ENCODE measurements around the gene ANKH.
A peak's percentile ranks its signal among the peaks of the same experiment; 100 is the strongest.
"Not testable (repeated sequence)": the region's sequence is repeated elsewhere in the genome, so short reads cannot be mapped to it uniquely, and the experiment has no call there.

Gene ANKH

GRCh38 chr5:14879393-14879792 lies 7.8 kb upstream of the ANKH start:
- DNase-seq (ENCODE audit: extremely low read depth, low read depth): no peak
- no peak overlapping the region for H3K4me3 ChIP-seq (replicated peaks; ENCODE audit: low read depth, low read length)
- no peak for TF ChIP-seq CTCF (IDR thresholded peaks at IDR 0.05; ENCODE audit: low read depth, low read length, missing control alignments)

DNA sequence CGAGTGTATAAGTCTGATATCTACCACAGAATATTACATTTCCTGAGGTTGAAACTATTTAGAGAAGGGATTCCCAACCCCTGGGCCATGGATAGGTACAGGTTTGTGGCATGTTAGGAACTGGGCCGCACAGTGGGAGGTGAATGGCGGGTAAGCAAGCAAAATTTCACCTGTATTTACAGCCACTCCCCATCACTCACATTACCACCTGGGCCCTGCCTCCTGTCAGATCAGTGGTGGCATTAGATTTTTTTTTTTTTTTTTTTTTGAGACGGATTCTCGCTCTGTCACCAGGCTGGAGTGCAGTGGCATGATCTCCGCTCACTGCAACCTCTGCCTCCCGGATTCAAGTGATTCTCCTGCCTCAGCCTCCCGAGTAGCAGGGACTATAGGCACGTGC lies 6.6 kb upstream of the ANKH start:
- not testable (repeated sequence) for DNase-seq (ENCODE audit: extremely low read depth, low read depth); H3K4me3 ChIP-seq (replicated peaks; ENCODE audit: low read depth, low read length)

- TF ChIP-seq CTCF (IDR thresholded peaks at IDR 0.05; ENCODE audit: low read depth, low read length, missing control alignments): no peak
- no peak overlapping the region for H3K4me3 ChIP-seq (replicated peaks; ENCODE audit: low read depth, low read length)
- no peak for DNase-seq (ENCODE audit: extremely low read depth, low read depth)
Observed at GRCh38 chr5:14876095-14876494, 4.5 kb upstream of the ANKH start.

- no peak for TF ChIP-seq CTCF (IDR thresholded peaks at IDR 0.05; ENCODE audit: low read depth, low read length, missing control alignments)
- no peak for DNase-seq (ENCODE audit: extremely low read depth, low read depth)
- H3K4me3 ChIP-seq (replicated peaks; ENCODE audit: low read depth, low read length): no peak overlapping the region
Observed at GRCh38 chr5:14873790-14874189, 2.2 kb upstream of the ANKH start.

DNA sequence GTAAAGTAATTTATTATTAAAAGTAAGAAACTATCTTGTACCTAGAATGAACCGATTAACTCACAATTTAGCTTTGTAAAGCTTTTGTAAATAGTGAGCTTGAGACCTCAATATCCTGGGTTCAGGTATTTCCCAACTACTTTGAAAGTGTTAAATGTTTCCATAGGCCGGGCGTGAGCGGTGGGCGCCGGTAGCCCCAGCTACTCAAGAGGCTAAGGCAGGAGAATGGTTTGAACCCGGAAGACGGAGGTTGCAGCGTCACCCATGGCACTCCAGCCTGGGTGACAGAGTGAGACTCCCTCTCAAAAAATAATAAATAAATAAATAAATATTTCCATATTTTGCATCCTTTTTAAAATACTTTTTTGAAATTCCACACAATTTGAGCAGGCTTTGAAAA lies 1.5 kb upstream of the ANKH start:
- no peak overlapping the region; the same call in 1 of the 2 replicates for H3K4me3 ChIP-seq (replicated peaks; ENCODE audit: low read depth, low read length)
- no peak for TF ChIP-seq CTCF (IDR thresholded peaks at IDR 0.05; ENCODE audit: low read depth, low read length, missing control alignments)
- no peak for DNase-seq (ENCODE audit: extremely low read depth, low read depth)

GRCh38 chr5:14872070-14872989 lies 752 bp upstream of the ANKH start:
- TF ChIP-seq CTCF (IDR thresholded peaks at IDR 0.05; ENCODE audit: low read depth, low read length, missing control alignments): no peak
- no peak for DNase-seq (ENCODE audit: extremely low read depth, low read depth)
- H3K4me3 ChIP-seq (replicated peaks; ENCODE audit: low read depth, low read length): peak overlapping the region; percentile 46

DNA sequence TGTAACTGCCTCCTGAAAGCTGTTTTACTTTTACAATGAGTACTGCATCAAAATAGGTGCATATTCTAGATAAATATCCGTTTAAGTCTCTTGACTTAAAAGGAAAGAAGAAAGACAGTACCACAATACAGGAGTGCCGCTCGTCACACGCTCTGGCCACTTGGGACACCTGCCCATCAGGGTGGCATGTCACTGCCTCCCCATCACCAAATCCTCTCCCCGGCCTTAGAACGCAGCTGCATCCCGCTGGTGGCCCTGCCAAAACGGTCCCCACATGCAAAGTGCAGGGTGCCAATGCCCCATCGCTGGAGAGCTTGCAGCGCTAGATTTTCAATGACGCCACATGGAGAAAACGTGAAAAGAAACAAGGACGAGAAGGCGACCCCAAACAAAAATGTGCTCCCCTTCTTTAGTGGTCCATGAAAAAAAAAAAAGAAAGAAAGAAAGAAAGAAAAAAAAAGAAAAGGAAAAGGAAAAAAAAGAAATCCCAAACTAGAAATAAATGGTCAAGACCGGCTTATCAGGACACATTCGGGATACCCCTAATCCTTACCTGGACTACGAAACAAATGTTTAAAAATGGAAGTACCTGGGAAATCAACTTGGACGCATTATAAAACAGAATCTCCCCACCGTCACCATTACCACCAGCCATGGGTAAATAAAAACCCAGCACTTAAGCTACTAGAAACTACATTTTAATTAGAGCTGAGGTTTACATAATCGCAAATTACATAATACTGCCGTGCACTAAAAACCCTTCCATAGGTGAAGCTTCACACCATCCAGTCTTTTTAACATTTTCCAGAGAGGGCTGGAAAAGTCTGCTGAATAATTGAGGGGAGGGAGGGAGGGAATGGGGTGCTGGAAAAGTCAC lies 1.0 kb downstream of the ANKH start:
- H3K4me3 ChIP-seq (replicated peaks; ENCODE audit: low read depth, low read length): peak overlapping the region; percentile 57
- TF ChIP-seq CTCF (IDR thresholded peaks at IDR 0.05; ENCODE audit: low read depth, low read length, missing control alignments): peak; percentile 7
- DNase-seq (ENCODE audit: extremely low read depth, low read depth): no peak

Data from HFF-Myc (cell line).